HS-5 (cell line): ENCODE results near the gene RNF149.

Experiments used
- DNase-seq: peaks from one replicate; pipeline ENCODE4 v3.0.0-alpha.2; 2012; ENCODE audit warnings: low read depth

RNF149 gene

GRCh38 chr2:101294861-101295260, 13.6 kb downstream of the RNF149 start:
- no peak for DNase-seq

- DNase-seq: no peak
These were observed 15.0 kb downstream of the RNF149 start for GRCh38 chr2:101293544-101293943.

- DNase-seq: no peak
These were observed 16.5 kb downstream of the RNF149 start for GRCh38 chr2:101291973-101292372.

- DNase-seq: no peak
These were observed 17.8 kb downstream of the RNF149 start for GRCh38 chr2:101290711-101291110.

GRCh38 chr2:101287303-101287702, 21.2 kb downstream of the RNF149 start:
- no peak for DNase-seq

- DNase-seq: no peak
These were observed 21.8 kb downstream of the RNF149 start for GRCh38 chr2:101286684-101287083.

- no peak for DNase-seq
These were observed 25.5 kb downstream of the RNF149 start for GRCh38 chr2:101282980-101283379.

- no peak for DNase-seq
These were observed 27.0 kb downstream of the RNF149 start for GRCh38 chr2:101281482-101281881.

- DNase-seq: no peak
These were observed 29.6 kb downstream of the RNF149 start for GRCh38 chr2:101278925-101279324.

- no peak for DNase-seq
These were observed 31.4 kb downstream of the RNF149 start for GRCh38 chr2:101277111-101277510.

GRCh38 chr2:101274142-101274541, 34.4 kb downstream of the RNF149 start:
- DNase-seq: no peak

GRCh38 chr2:101273056-101273455, 35.4 kb downstream of the RNF149 start:
- DNase-seq: no peak

- no peak for DNase-seq
These were observed 36.3 kb downstream of the RNF149 start for GRCh38 chr2:101272045-101272784.

GRCh38 chr2:101270700-101271259, 37.7 kb downstream of the RNF149 start:
- no peak for DNase-seq

GRCh38 chr2:101267671-101268656, 40.5 kb downstream of the RNF149 start:
- no peak for DNase-seq

- no peak for DNase-seq
These were observed 42.5 kb downstream of the RNF149 start for GRCh38 chr2:101265893-101266499.

- DNase-seq: no peak
These were observed 44.1 kb downstream of the RNF149 start for GRCh38 chr2:101264360-101264939.

GRCh38 chr2:101263377-101263800, 45.1 kb downstream of the RNF149 start:
- no peak for DNase-seq

- no peak for DNase-seq
These were observed 46.4 kb downstream of the RNF149 start for GRCh38 chr2:101262142-101262541.

- no peak for DNase-seq
These were observed 49.7 kb downstream of the RNF149 start for GRCh38 chr2:101258804-101259203.

GRCh38 chr2:101256316-101256715, 52.2 kb downstream of the RNF149 start:
- no peak for DNase-seq

- peak; percentile 72 for DNase-seq
These were observed 53.0 kb downstream of the RNF149 start for GRCh38 chr2:101255501-101255900.
